ENCODE results near the gene B3GNT8. TPM values are rescaled to one million over a fixed set of nuclear protein-coding genes. Genes with fewer than 3 reads are reported as not detected.
"Not testable (repeated sequence)": the region's sequence is repeated elsewhere in the genome, so short reads cannot be mapped to it uniquely, and the experiment has no call there.

Gene B3GNT8
- polyA plus RNA-seq: 1 to 10 TPM in 1 of 3 donors, under 1 TPM in 1, not detected in 1; 0.23 to 1.3 TPM

- DNase-seq: peak in 2 of 3 donors; percentile 29 to 32
- Mint-ChIP-seq H3K27me3 (ENCODE audit: low read depth in 3 of 3) (peaks cover 4 to 10% (median 5%) of the 10 kb centered on the region in 3 donors), H3K27ac (peak within 1 kb of the TSS; percentile 80 to 97 (median 91)), H3K36me3 (peaks cover under 1 to 11% (median 3%) of the 10 kb centered on the region in 3 donors), H3K4me1 (peaks cover 35 to 37% of the 10 kb centered on the region in 2 donors), H3K4me3 (peak within 1 kb of the TSS; percentile 87 to 94 (median 91)), H3K9me3 (no peaks in the 10 kb centered on the region)
These were observed at the start of gene B3GNT8 for GRCh38 chr19:41426952-41427646. Gene B3GNT8 (minus strand): TSS chr19:41427374. CDS start chr19:41426778, 596 bp downstream.

GRCh38 chr19:41476583-41476982 lies 49.4 kb upstream of the B3GNT8 start:
- no peaks in the 10 kb centered on the region for H3K4me1 Mint-ChIP-seq
- H3K27me3 Mint-ChIP-seq (ENCODE audit: low read depth in 3 of 3): peaks cover 2 to 20% (median 16%) of the 10 kb centered on the region in 3 donors
- H3K36me3 Mint-ChIP-seq: no peaks in the 10 kb centered on the region
- peaks cover 0 to 5% (median 0%) of the 10 kb centered on the region in 6 donors for H3K9me3 Mint-ChIP-seq
- H3K27ac Mint-ChIP-seq: no peak overlapping the region
- H3K4me3 Mint-ChIP-seq: no peak overlapping the region
- no peak for DNase-seq

- H3K4me1 Mint-ChIP-seq: peaks cover 5 to 12% of the 10 kb centered on the region in 2 donors
- H3K27me3 Mint-ChIP-seq (ENCODE audit: low read depth in 3 of 3): peaks cover 6 to 28% (median 12%) of the 10 kb centered on the region in 3 donors
- H3K9me3 Mint-ChIP-seq, H3K36me3 Mint-ChIP-seq: not testable (repeated sequence)
- DNase-seq: peak in 1 of 3 donors; percentile 5
- peak overlapping the region in 5 of 6 donors; percentile 17 to 82 (median 56) for H3K27ac Mint-ChIP-seq
- peak overlapping the region in 4 of 5 donors; percentile 30 to 62 (median 44) for H3K4me3 Mint-ChIP-seq
These were observed 36.4 kb upstream of the B3GNT8 start for GRCh38 chr19:41463257-41464256.

GRCh38 chr19:41462497-41462896 lies 35.3 kb upstream of the B3GNT8 start:
- Mint-ChIP-seq H3K4me1 (peaks cover 5 to 12% of the 10 kb centered on the region in 2 donors), H3K9me3 (no peaks in the 10 kb centered on the region), H3K4me3 (no peak overlapping the region), H3K27ac (no peak overlapping the region), H3K36me3 (no peaks in the 10 kb centered on the region), H3K27me3 (ENCODE audit: low read depth in 3 of 3) (peaks cover 6 to 29% (median 12%) of the 10 kb centered on the region in 3 donors)
- DNase-seq: no peak

GRCh38 chr19:41457241-41457640 lies 30.1 kb upstream of the B3GNT8 start:
- Mint-ChIP-seq H3K36me3 (no peaks in the 10 kb centered on the region), H3K27me3 (ENCODE audit: low read depth in 3 of 3) (peaks cover 0 to 32% (median 5%) of the 10 kb centered on the region in 3 donors), H3K27ac (no peak overlapping the region), H3K4me1 (no peaks in the 10 kb centered on the region), H3K9me3 (no peaks in the 10 kb centered on the region), H3K4me3 (no peak overlapping the region)
- DNase-seq: no peak

GRCh38 chr19:41456342-41456918 lies 29.3 kb upstream of the B3GNT8 start:
- H3K4me3 Mint-ChIP-seq: no peak overlapping the region
- H3K27me3 Mint-ChIP-seq (ENCODE audit: low read depth in 3 of 3): peaks cover 0 to 28% (median 5%) of the 10 kb centered on the region in 3 donors
- H3K27ac Mint-ChIP-seq: no peak overlapping the region

GRCh38 chr19:41455936-41456335 lies 28.8 kb upstream of the B3GNT8 start:
- Mint-ChIP-seq H3K4me3 (no peak overlapping the region), H3K36me3 (no peaks in the 10 kb centered on the region), H3K4me1 (no peaks in the 10 kb centered on the region), H3K9me3 (no peaks in the 10 kb centered on the region), H3K27ac (no peak overlapping the region), H3K27me3 (ENCODE audit: low read depth in 3 of 3) (peaks cover 0 to 28% (median 5%) of the 10 kb centered on the region in 3 donors)
- DNase-seq: no peak

More at GRCh38 chr19:41456342-41456918, 29.3 kb upstream of the B3GNT8 start:
- H3K4me1 Mint-ChIP-seq: no peaks in the 10 kb centered on the region
- H3K36me3 Mint-ChIP-seq: no peaks in the 10 kb centered on the region
- H3K9me3 Mint-ChIP-seq: no peaks in the 10 kb centered on the region
- no peak for DNase-seq

GRCh38 chr19:41452584-41453275 lies 25.6 kb upstream of the B3GNT8 start:
- no peak for DNase-seq
- no peaks in the 10 kb centered on the region for H3K36me3 Mint-ChIP-seq
- H3K27me3 Mint-ChIP-seq (ENCODE audit: low read depth in 3 of 3): peaks cover 4 to 26% (median 6%) of the 10 kb centered on the region in 3 donors
- H3K9me3 Mint-ChIP-seq: no peaks in the 10 kb centered on the region
- H3K4me1 Mint-ChIP-seq: peaks cover 0 to 5% of the 10 kb centered on the region in 2 donors
- H3K4me3 Mint-ChIP-seq: no peak overlapping the region
- H3K27ac Mint-ChIP-seq: no peak overlapping the region

- Mint-ChIP-seq H3K9me3 (no peaks in the 10 kb centered on the region), H3K4me3 (no peak overlapping the region), H3K36me3 (no peaks in the 10 kb centered on the region), H3K27me3 (ENCODE audit: low read depth in 3 of 3) (peaks cover 4 to 24% (median 9%) of the 10 kb centered on the region in 3 donors), H3K27ac (no peak overlapping the region), H3K4me1 (peaks cover 0 to 5% of the 10 kb centered on the region in 2 donors)
- no peak for DNase-seq
These were observed 22.6 kb upstream of the B3GNT8 start for GRCh38 chr19:41449865-41450178.

GRCh38 chr19:41449079-41449864 lies 22.1 kb upstream of the B3GNT8 start:
- no peaks in the 10 kb centered on the region for H3K36me3 Mint-ChIP-seq
- H3K4me3 Mint-ChIP-seq: peak overlapping the region in 3 of 5 donors; percentile 38 to 67 (median 63)
- peak; percentile 67 to 71 (median 67) for DNase-seq
- H3K9me3 Mint-ChIP-seq: no peaks in the 10 kb centered on the region
- peaks cover 6 to 23% (median 9%) of the 10 kb centered on the region in 3 donors for H3K27me3 Mint-ChIP-seq (ENCODE audit: low read depth in 3 of 3)
- peak overlapping the region in 1 of 6 donors; percentile 30 for H3K27ac Mint-ChIP-seq
- peaks cover 0 to 5% of the 10 kb centered on the region in 2 donors for H3K4me1 Mint-ChIP-seq

- H3K27me3 Mint-ChIP-seq (ENCODE audit: low read depth in 3 of 3): peaks cover 11 to 25% (median 12%) of the 10 kb centered on the region in 3 donors
- no peak for DNase-seq
- H3K4me3 Mint-ChIP-seq: no peak overlapping the region
- no peak overlapping the region for H3K27ac Mint-ChIP-seq
- peaks cover 0 to 5% of the 10 kb centered on the region in 2 donors for H3K4me1 Mint-ChIP-seq
- peaks cover 0 to 3% (median 0%) of the 10 kb centered on the region in 3 donors for H3K36me3 Mint-ChIP-seq
- no peaks in the 10 kb centered on the region for H3K9me3 Mint-ChIP-seq
These were observed 20.7 kb upstream of the B3GNT8 start for GRCh38 chr19:41447732-41448332.

GRCh38 chr19:41445575-41445974 lies 18.4 kb upstream of the B3GNT8 start:
- peaks cover 0 to 3% (median 0%) of the 10 kb centered on the region in 3 donors for H3K36me3 Mint-ChIP-seq
- H3K27me3 Mint-ChIP-seq (ENCODE audit: low read depth in 3 of 3): peaks cover 11 to 28% (median 12%) of the 10 kb centered on the region in 3 donors
- H3K4me1 Mint-ChIP-seq: peaks cover 0 to 5% of the 10 kb centered on the region in 2 donors
- H3K27ac Mint-ChIP-seq: no peak overlapping the region
- DNase-seq: no peak
- no peak overlapping the region for H3K4me3 Mint-ChIP-seq
- no peaks in the 10 kb centered on the region for H3K9me3 Mint-ChIP-seq

Data from immature natural killer cell (primary cell).